H1 (cell line): ENCODE measurements around the gene ST14. TPM values are rescaled to one million over a fixed set of nuclear protein-coding genes. Genes with fewer than 3 reads are reported as not detected.

ENCODE experiments used
- CTCF ChIA-PET: fragments of 300-600 bp; sonication (Branson Sonifier 250); formaldehyde crosslinking; loops from one replicate; lab custom pipeline; 2021; ENCODE audit not compliant: partially characterized antibody; lab: Charles Lee
- POLR2A ChIA-PET: fragments of 300-600 bp; sonication (Branson Sonifier 250); formaldehyde crosslinking; loops from one replicate; lab custom pipeline; 2021; ENCODE audit warnings: inconsistent platforms; ENCODE audit not compliant: partially characterized antibody; lab: Charles Lee
- DNase-seq, 2 experiments: peaks; one replicate each; pipeline versions ENCODE4 v3.0.0 to v3.0.0-alpha.2; 2010 to 2022; ENCODE audit warnings: low spot score in 2 of 2, low read depth in 1 of 2, mixed read lengths in 1 of 2
- FAIRE-seq: peaks from 2 replicates; lab custom pipeline; 2011; peaks lifted over from hg19 to GRCh38; lab: Jason Lieb, UNC
- H2AFZ ChIP-seq: 2 replicates; pipeline ENCODE4 v1.8.1; 2012; ENCODE audit warnings: low read length, inconsistent platforms
- H2AK5ac ChIP-seq: 2 replicates; pipeline ENCODE4 v1.6.1; 2013; ENCODE audit warnings: low read depth, low read length
- H2BK120ac ChIP-seq: replicated peaks from 2 replicates; pipeline ENCODE3; 2013; ENCODE audit warnings: low read depth, low read length, inconsistent platforms
- H2BK12ac ChIP-seq: 2 replicates; pipeline ENCODE4 v1.6.1; 2013; ENCODE audit warnings: low read depth, low read length
- H2BK15ac ChIP-seq: 2 replicates; pipeline ENCODE4 v1.6.1; 2013; ENCODE audit warnings: low read length
- H2BK20ac ChIP-seq: 2 replicates; pipeline ENCODE4 v1.6.1; 2013; ENCODE audit warnings: low read length
- H2BK5ac ChIP-seq: 2 replicates; pipeline ENCODE4 v1.6.1; 2013; ENCODE audit warnings: low read depth, low read length
- H3K14ac ChIP-seq: 2 replicates; pipeline ENCODE4 v1.6.1; 2013; ENCODE audit warnings: inconsistent platforms; ENCODE audit not compliant: insufficient read length
- H3K18ac ChIP-seq: 2 replicates; pipeline ENCODE4 v1.6.1; 2013; ENCODE audit warnings: low read length; ENCODE audit errors: extremely low read depth
- H3K23ac ChIP-seq: 2 replicates; pipeline ENCODE4 v1.6.1; 2013; ENCODE audit warnings: inconsistent platforms; ENCODE audit not compliant: insufficient read length
- H3K23me2 ChIP-seq: 2 replicates; pipeline ENCODE4 v1.6.1; 2013; ENCODE audit warnings: low read depth, low read length
- H3K27ac ChIP-seq: 2 replicates; pipeline ENCODE4 v1.6.1; 2011; ENCODE audit warnings: low read depth, low read length, inconsistent platforms
- H3K27me3 ChIP-seq, 4 experiments: replicated peaks in 1 of 4; 1 replicate in 1 of 4; 2 replicates in 3 of 4; pipeline versions ENCODE4 v1.6.1 to v1.8.1; 2011 to 2013; ENCODE audit warnings: low read length in 3 of 4, mild to moderate bottlenecking in 3 of 4, inconsistent platforms in 2 of 4, mixed read lengths in 2 of 4, moderate library complexity in 1 of 4; ENCODE audit not compliant: control insufficient read depth in 3 of 4, insufficient read depth in 3 of 4; ENCODE audit errors: extremely low read depth in 1 of 4
- H3K36me3 ChIP-seq, 4 experiments: 2 replicates each; pipeline versions ENCODE4 v1.6.1 to v1.8.1; 2011 to 2013; ENCODE audit warnings: mild to moderate bottlenecking in 4 of 4, low read length in 3 of 4, moderate library complexity in 2 of 4, control low read depth in 1 of 4, inconsistent platforms in 1 of 4; ENCODE audit not compliant: insufficient read depth in 4 of 4, control insufficient read depth in 2 of 4
- H3K4ac ChIP-seq: replicated peaks from 2 replicates; pipeline ENCODE3; 2013; ENCODE audit warnings: low read length, low read depth, mixed read lengths, inconsistent platforms; ENCODE audit not compliant: insufficient read length
- H3K4me1 ChIP-seq, 4 experiments: replicated peaks in 1 of 4; 1 replicate in 1 of 4; 2 replicates in 3 of 4; pipeline versions ENCODE4 v1.6.1 to v1.8.1; 2011 to 2013; ENCODE audit warnings: low read length in 3 of 4, inconsistent platforms in 2 of 4, mixed read lengths in 1 of 4; ENCODE audit not compliant: insufficient read depth in 4 of 4, control insufficient read depth in 3 of 4
- H3K4me2 ChIP-seq, 2 experiments: 2 replicates each; pipeline versions ENCODE4 v1.6.1 to v1.8.1; 2011 to 2013; ENCODE audit warnings: low read depth in 2 of 2, low read length in 2 of 2, control low read depth in 1 of 2, inconsistent platforms in 1 of 2, mild to moderate bottlenecking in 1 of 2; ENCODE audit not compliant: insufficient read depth in 1 of 2
- H3K4me3 ChIP-seq, 4 experiments: fragments of 200-600, 300-600 bp in 1 of 4; sonication (generic), shearing (Covaris generic), sonication (Bioruptor Twin) in 1 of 4; 2 replicates each; pipeline versions ENCODE4 v1.5.1 to v1.8.1; 2011 to 2016; ENCODE audit warnings: low read length in 4 of 4, low read depth in 3 of 4, control low read depth in 2 of 4, inconsistent platforms in 2 of 4, mild to moderate bottlenecking in 2 of 4, mixed read lengths in 1 of 4, moderate library complexity in 1 of 4; ENCODE audit not compliant: insufficient read depth in 2 of 4; ENCODE audit errors: extremely low read depth in 1 of 4
- H3K56ac ChIP-seq: replicated peaks from 2 replicates; pipeline ENCODE3; 2013; ENCODE audit warnings: low read depth, mild to moderate bottlenecking, mixed read lengths, low read length, inconsistent platforms; ENCODE audit not compliant: insufficient read length
- H3K79me1 ChIP-seq: 2 replicates; pipeline ENCODE4 v1.6.1; 2013; ENCODE audit warnings: low read depth, low read length, control low read depth
- H3K79me2 ChIP-seq, 2 experiments: 2 replicates each; pipeline versions ENCODE4 v1.6.1 to v1.8.1; 2012 to 2013; ENCODE audit warnings: low read length in 2 of 2, mild to moderate bottlenecking in 2 of 2, inconsistent platforms in 1 of 2; ENCODE audit not compliant: insufficient read depth in 2 of 2, control insufficient read depth in 1 of 2
- H3K9ac ChIP-seq, 4 experiments: replicated peaks in 1 of 4; 1 replicate in 1 of 4; 2 replicates in 3 of 4; pipeline versions ENCODE4 v1.6.1 to v1.8.1; 2011 to 2013; ENCODE audit warnings: low read depth in 3 of 4, low read length in 3 of 4, control low read depth in 2 of 4, mild to moderate bottlenecking in 2 of 4, moderate library complexity in 2 of 4, inconsistent platforms in 1 of 4; ENCODE audit errors: extremely low read depth in 1 of 4
- H3K9me3 ChIP-seq, 2 experiments: 2 replicates each; pipeline versions ENCODE4 v1.6.1 to v1.8.1; 2012 to 2013; ENCODE audit warnings: mild to moderate bottlenecking in 2 of 2, moderate library complexity in 2 of 2, control low read depth in 1 of 2, inconsistent platforms in 1 of 2, low read depth in 1 of 2, low read length in 1 of 2, mixed read lengths in 1 of 2; ENCODE audit not compliant: insufficient read depth in 2 of 2
- H4K20me1 ChIP-seq, 2 experiments: replicated peaks in 1 of 2; 2 replicates each; pipeline versions ENCODE3 to v1.8.1; 2011 to 2013; ENCODE audit warnings: inconsistent platforms in 2 of 2, low read length in 2 of 2, mild to moderate bottlenecking in 1 of 2; ENCODE audit not compliant: insufficient read depth in 2 of 2, control insufficient read depth in 1 of 2
- H4K5ac ChIP-seq: 2 replicates; pipeline ENCODE4 v1.6.1; 2013; ENCODE audit warnings: low read length, low read depth, mixed read lengths, inconsistent platforms; ENCODE audit not compliant: insufficient read length
- H4K8ac ChIP-seq: 2 replicates; pipeline ENCODE4 v1.8.0; 2013; ENCODE audit warnings: mild to moderate bottlenecking, moderate library complexity, low read length, inconsistent platforms; ENCODE audit not compliant: insufficient read depth; ENCODE audit errors: extremely low read depth
- H4K91ac ChIP-seq: replicated peaks from 2 replicates; pipeline ENCODE3; 2013; ENCODE audit warnings: low read length, mixed read lengths, inconsistent platforms; ENCODE audit not compliant: insufficient read length
- CBX8 ChIP-seq: fragments of 300-800, 300-1000 bp; sonication (generic); IDR thresholded peaks from 2 replicates; pipeline ENCODE4 v1.7.1; 2016; ENCODE audit warnings: low read depth, low read length, borderline replicate concordance
- CHD1 ChIP-seq: IDR thresholded peaks from 2 replicates; pipeline ENCODE4 v1.6.1; 2012; ENCODE audit warnings: low read depth, low read length, improper control_type of control experiment
- EGR1 ChIP-seq: IDR thresholded peaks from 2 replicates; pipeline ENCODE4 v1.6.1; 2011; ENCODE audit warnings: low read depth, low read length, borderline replicate concordance
- KDM1A ChIP-seq: fragments of 200-600, 300-600 bp; sonication (generic); IDR thresholded peaks from 2 replicates; pipeline ENCODE4 v1.7.1; 2016; ENCODE audit warnings: mild to moderate bottlenecking, low read length, borderline replicate concordance
- KDM5A ChIP-seq: fragments of 200-600 bp; IDR thresholded peaks from 2 replicates; pipeline ENCODE4 v1.7.1; 2012; ENCODE audit warnings: mild to moderate bottlenecking, low read length, inconsistent platforms, mixed read lengths
- NANOG ChIP-seq: IDR thresholded peaks from 2 replicates; pipeline ENCODE4 v1.6.1; 2011; ENCODE audit warnings: low read length, low read depth, mild to moderate bottlenecking, inconsistent platforms; ENCODE audit not compliant: insufficient read depth, poor library complexity, severe bottlenecking
- NRF1 ChIP-seq: IDR thresholded peaks from 2 replicates; pipeline ENCODE4 v1.6.1; 2011; ENCODE audit warnings: mild to moderate bottlenecking, low read depth, low read length, improper control_type of control experiment
- PHF8 ChIP-seq: fragments of 200-600 bp; sonication (generic); conservative IDR thresholded peaks from 2 replicates; pipeline ENCODE4 v1.7.1; 2012; ENCODE audit warnings: low read depth, mild to moderate bottlenecking, inconsistent platforms, low read length, moderate library complexity
- POLR2A ChIP-seq, 2 experiments: IDR thresholded peaks; 1 replicate in 1 of 2; 2 replicates in 1 of 2; pipeline ENCODE4 v1.6.1; 2011; ENCODE audit warnings: low read depth in 2 of 2, low read length in 2 of 2, mild to moderate bottlenecking in 2 of 2; ENCODE audit errors: control extremely low read depth in 1 of 2
- POLR2AphosphoS5 ChIP-seq: IDR thresholded peaks from 2 replicates; pipeline ENCODE4 v1.6.1; 2011; ENCODE audit warnings: low read depth, low read length
- SP4 ChIP-seq: IDR thresholded peaks from 2 replicates; pipeline ENCODE4 v1.6.1; 2012; ENCODE audit warnings: low read length, inconsistent platforms
- TCF12 ChIP-seq: IDR thresholded peaks from 2 replicates; pipeline ENCODE4 v1.6.1; 2011; ENCODE audit warnings: low read depth, mild to moderate bottlenecking, low read length
- WGBS, 2 experiments: shearing (Covaris generic) in 1 of 2; methylation state at CpG; one replicate each; pipeline versions ENCODE4 v1.1.6 to v1.1.7; 2013 to 2015; ENCODE audit warnings: low lambda C conversion rate in 2 of 2, mixed read lengths in 2 of 2, inconsistent platforms in 1 of 2, low coverage in 1 of 2, missing lambda C conversion rate in 1 of 2; ENCODE audit not compliant: insufficient replicate concordance in 2 of 2, insufficient coverage in 1 of 2, insufficient read length in 1 of 2; ENCODE audit errors: extremely low coverage in 1 of 2, missing lambda C conversion rate in 1 of 2; 5-methylcytosine and 5-hydroxymethylcytosine counted together
- polyA plus RNA-seq, 7 experiments: library from polyadenylated mRNA; depleted of rRNA in 3 of 7; stranded (reverse) in 5 of 7; unstranded in 2 of 7; fragments of >200 nt in 5 of 7; fragments of 200-250 nt in 2 of 7; gene quantifications; 1 replicate in 5 of 7; 2 replicates in 1 of 7; 4 replicates in 1 of 7; pipeline versions ENCODE4 v1.2.1 to v1.2.3, GENCODE V29; 2011 to 2013; ENCODE audit warnings: missing spikeins in 2 of 7, mixed read lengths in 2 of 7
- total RNA-seq: library from RNA; stranded (reverse); fragmentation: NEBNext Ultra II Directional; extraction: Animal tissue kit (Norgen Biotek cat#: 25700); gene quantifications from 2 replicates; pipeline ENCODE4 v1.2.1, GENCODE V29; 2021

ST14 gene
- total and polyA plus RNA-seq, 2 of the 8 experiments (the other 6 are each of a cell fraction or from before 2014, with no cell fraction given): 22.4 to 24.9 TPM

GRCh38 chr11:130211781-130212401 is 52.3 kb downstream of the ST14 start:
- FAIRE-seq: no peak
- Histone ChIP-seq H3K4me3 (no peak overlapping the region), H3K23ac (no peak overlapping the region), H2BK12ac (0 out of 2 replicates have a peak overlapping the region, but pooled peaks have one; percentile 2), H4K20me1 (peaks cover 0 to 3% of the 10 kb centered on the region in 2 experiments), H3K23me2 (no peaks in the 10 kb centered on the region), H3K79me1 (no peaks in the 10 kb centered on the region), H3K27ac (no peak overlapping the region; the same call in 1 of the 2 replicates), H3K4ac (no peak overlapping the region), H2AFZ (no peak overlapping the region), H3K56ac (no peak overlapping the region), H3K27me3 (no peaks in the 10 kb centered on the region), H4K5ac (no peak overlapping the region), H2BK5ac (no peak overlapping the region), H3K4me2 (no peak overlapping the region), H3K36me3 (no peaks in the 10 kb centered on the region; a peak in 1 of 8 replicates), H4K8ac (no peak overlapping the region), H4K91ac (no peak overlapping the region), H3K9ac (no peak overlapping the region), H2BK15ac (no peak overlapping the region), H2AK5ac (no peak overlapping the region), H3K79me2 (no peaks in the 10 kb centered on the region), H3K4me1 (peaks cover 0 to 6% (median 3%) of the 10 kb centered on the region in 4 experiments; a peak in 6 of 7 replicates), H2BK120ac (no peak overlapping the region), H3K18ac (no peak overlapping the region), H3K14ac (no peak overlapping the region), H2BK20ac (no peak overlapping the region), H3K9me3 (no peaks in the 10 kb centered on the region)
- CTCF ChIA-PET: interaction anchor here (0.6 to 2.5 kb wide), 21 partner anchors 10 to 665 kb away, joined by 3 to 22 read pairs (median 5); partner anchors contain the start of gene ADAMTS8
- no peak for TF ChIP-seq KDM5A
- no peak for TF ChIP-seq KDM1A
- no peak for TF ChIP-seq TCF12
- no peak for TF ChIP-seq NANOG
- no peak for TF ChIP-seq CHD1
- TF ChIP-seq SP4: no peak
- no peak for TF ChIP-seq POLR2A (IDR thresholded peaks at IDR 0.05; ENCODE audit: control extremely low read depth in 1 of 2, low read depth in 2 of 2, low read length in 2 of 2)
- TF ChIP-seq CBX8: no peak
- TF ChIP-seq POLR2AphosphoS5: no peak
- TF ChIP-seq NRF1: no peak
- no peak for TF ChIP-seq EGR1
- no peak for TF ChIP-seq PHF8
- POLR2A ChIA-PET: no interaction called here
- WGBS, 2 experiments: 91% methylated on average over 19 of the region's 19 CpGs; no CpG with 5 or more reads in 1 of the 2 experiments
- DNase-seq: peak in 1 of 2 experiments; percentile 39
